ENCODE results near the gene SLX9. TPM values are rescaled to one million over a fixed set of nuclear protein-coding genes. Genes with fewer than 3 reads are reported as not detected.

The SLX9 gene
- total and polyA plus RNA-seq, 8 donors = 5.4 to 83.4 (median 19.3) TPM

DNA sequence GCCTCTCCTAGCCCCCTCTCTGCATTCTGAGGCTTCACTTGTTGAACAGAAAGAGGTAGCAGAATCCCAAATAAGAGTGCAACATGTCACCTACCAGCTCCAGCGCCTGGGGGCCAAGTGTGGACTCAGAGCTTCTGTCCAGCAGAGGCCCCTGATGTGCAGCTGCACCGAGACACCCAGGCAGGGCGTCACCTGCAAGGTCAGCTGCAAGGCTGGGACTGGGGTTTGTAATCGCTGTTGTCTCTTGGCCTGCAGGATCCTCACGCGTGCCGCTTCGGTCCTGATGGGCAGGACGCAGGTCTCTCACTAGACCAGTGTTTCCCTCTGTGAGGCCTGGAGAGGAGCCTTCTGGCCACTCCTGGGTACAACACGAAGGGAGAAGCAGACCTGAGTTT lies 4.3 kb upstream of the SLX9 start:
- intact Hi-C loops (cut with DNase I; ENCODE audit: low total_unique reads) = no loop called here
- Histone ChIP-seq H3K4me1 (peaks cover 28 to 43% (median 39%) of the 10 kb centered on the region in 4 donors), H3K27me3 (peaks cover 6 to 52% (median 36%) of the 10 kb centered on the region in 3 donors), H3K9me3 (no peaks in the 10 kb centered on the region), H3K27ac (no peak overlapping the region), H3K4me3 (no peak overlapping the region), H3K36me3 (no peaks in the 10 kb centered on the region)
- no peak for DNase-seq
- WGBS, 5 donors = 83 to 91% (median 90%) methylated on average over 9 to 10 of the region's 10 CpGs
- TF ChIP-seq POLR2AphosphoS5 (IDR thresholded peaks at IDR 0.05) (no peak), POLR2A (IDR thresholded peaks at IDR 0.05) (no peak), EP300 (IDR thresholded peaks at IDR 0.05) (no peak)
- TF ChIP-seq, protein P1, sequence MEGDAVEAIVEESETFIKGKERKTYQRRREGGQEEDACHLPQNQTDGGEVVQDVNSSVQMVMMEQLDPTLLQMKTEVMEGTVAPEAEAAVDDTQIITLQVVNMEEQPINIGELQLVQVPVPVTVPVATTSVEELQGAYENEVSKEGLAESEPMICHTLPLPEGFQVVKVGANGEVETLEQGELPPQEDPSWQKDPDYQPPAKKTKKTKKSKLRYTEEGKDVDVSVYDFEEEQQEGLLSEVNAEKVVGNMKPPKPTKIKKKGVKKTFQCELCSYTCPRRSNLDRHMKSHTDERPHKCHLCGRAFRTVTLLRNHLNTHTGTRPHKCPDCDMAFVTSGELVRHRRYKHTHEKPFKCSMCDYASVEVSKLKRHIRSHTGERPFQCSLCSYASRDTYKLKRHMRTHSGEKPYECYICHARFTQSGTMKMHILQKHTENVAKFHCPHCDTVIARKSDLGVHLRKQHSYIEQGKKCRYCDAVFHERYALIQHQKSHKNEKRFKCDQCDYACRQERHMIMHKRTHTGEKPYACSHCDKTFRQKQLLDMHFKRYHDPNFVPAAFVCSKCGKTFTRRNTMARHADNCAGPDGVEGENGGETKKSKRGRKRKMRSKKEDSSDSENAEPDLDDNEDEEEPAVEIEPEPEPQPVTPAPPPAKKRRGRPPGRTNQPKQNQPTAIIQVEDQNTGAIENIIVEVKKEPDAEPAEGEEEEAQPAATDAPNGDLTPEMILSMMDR (IDR thresholded peaks at IDR 0.05) = no peak

DNA sequence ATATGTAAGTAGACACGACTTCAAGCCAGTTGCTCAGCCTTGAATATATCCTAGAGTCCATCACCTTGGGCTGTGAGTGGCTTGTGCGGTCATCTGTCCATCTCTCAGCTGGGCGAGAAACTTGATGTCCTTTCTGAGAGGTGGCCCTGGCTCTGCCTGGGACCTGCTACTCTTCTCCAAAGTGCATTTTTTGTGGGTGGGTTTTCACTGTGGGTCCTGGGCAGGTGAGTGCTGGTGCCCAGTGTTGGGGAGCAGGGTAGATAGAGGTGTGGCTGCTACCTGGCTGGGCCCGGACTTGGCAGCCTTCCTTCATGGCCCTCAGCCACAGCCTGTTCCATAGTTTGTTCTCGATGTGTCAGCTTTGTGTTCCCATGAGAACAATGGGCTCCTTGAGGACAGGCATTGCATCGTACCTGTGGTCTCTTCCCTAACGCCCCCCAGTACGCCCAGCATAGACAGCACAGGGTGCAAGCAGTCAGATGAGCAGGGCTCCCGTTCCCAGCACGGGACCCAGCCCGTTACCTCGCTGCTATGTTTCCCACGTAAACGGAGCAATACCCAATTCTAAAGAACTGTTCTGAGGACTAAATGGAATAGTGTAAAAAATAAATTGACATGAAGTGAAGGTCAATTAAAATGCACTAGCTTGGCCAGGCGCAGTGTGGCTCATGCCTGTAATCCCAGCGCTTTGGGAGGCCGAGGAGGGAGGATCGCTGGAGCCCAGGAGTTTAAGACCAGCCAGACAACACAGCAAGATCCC lies 877 bp upstream of the SLX9 start:
- Histone ChIP-seq H3K4me3 (peak overlapping the region; percentile 95 to 100 (median 98)), H3K27ac (peak overlapping the region in 4 of 5 donors; percentile 52 to 87 (median 76)), H3K27me3 (peaks cover 0 to 17% (median 3%) of the 10 kb centered on the region in 3 donors), H3K9me3 (no peaks in the 10 kb centered on the region), H3K4me1 (peaks cover 26 to 38% (median 33%) of the 10 kb centered on the region in 4 donors), H3K36me3 (peaks cover 0 to 8% (median 6%) of the 10 kb centered on the region in 4 donors)
- intact Hi-C loops (cut with DNase I; ENCODE audit: low total_unique reads) = no loop called here
- WGBS, 5 donors = 70 to 83% (median 74%) methylated on average over 18 of the region's 18 CpGs
- peak in 1 of 2 donors; percentile 49 for DNase-seq
- TF ChIP-seq POLR2AphosphoS5 (IDR thresholded peaks at IDR 0.05) (no peak), POLR2A (IDR thresholded peaks at IDR 0.05) (no peak), EP300 (IDR thresholded peaks at IDR 0.05) (no peak)
- TF ChIP-seq, protein P1 (IDR thresholded peaks at IDR 0.05) = no peak

DNA sequence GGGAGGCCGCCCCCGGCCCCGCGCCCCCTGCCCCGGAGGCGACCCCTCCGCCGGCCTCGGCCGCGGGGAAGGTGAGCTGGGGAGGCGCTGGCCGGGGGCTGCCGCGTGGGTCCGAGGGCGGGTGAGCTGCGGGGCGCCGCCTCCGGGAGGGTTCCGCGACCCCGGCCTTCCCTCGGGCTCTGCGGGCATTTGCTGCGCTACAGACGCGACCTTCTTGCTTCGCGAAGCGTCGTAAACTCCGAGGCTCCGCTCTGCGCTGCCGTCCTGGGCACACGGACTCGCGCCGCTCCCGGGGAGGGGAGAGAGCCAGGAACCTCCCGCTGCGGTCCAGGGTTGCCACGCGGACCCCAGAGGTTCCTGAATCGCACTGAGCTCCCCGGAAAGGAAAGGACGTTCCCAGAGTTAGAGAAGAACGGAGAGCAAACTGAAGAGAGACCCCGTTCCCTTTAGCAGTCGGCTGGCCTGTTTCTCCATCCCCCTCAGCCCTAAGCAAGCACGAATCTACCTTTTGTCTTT lies 345 bp downstream of the SLX9 start:
- 0 to 1% (median 1%) methylated on average over 11 to 53 of the region's 53 CpGs for WGBS, 5 donors
- H3K36me3 ChIP-seq = peaks cover 1 to 20% (median 18%) of the 10 kb centered on the region in 4 donors
- TF ChIP-seq POLR2A (IDR thresholded peaks at IDR 0.05) (no peak), EP300 (IDR thresholded peaks at IDR 0.05) (no peak)
- H3K9me3 ChIP-seq = no peaks in the 10 kb centered on the region
- intact Hi-C loops (cut with DNase I; ENCODE audit: low total_unique reads) = no loop called here
- H3K4me3 ChIP-seq = peak overlapping the region; percentile 95 to 100 (median 98)
- H3K4me1 ChIP-seq = peaks cover 26 to 38% (median 33%) of the 10 kb centered on the region in 4 donors
- DNase-seq = no peak
- peak overlapping the region in 4 of 5 donors; percentile 52 to 87 (median 76) for H3K27ac ChIP-seq
- H3K27me3 ChIP-seq = peaks cover 0 to 5% (median 0%) of the 10 kb centered on the region in 3 donors

DNA sequence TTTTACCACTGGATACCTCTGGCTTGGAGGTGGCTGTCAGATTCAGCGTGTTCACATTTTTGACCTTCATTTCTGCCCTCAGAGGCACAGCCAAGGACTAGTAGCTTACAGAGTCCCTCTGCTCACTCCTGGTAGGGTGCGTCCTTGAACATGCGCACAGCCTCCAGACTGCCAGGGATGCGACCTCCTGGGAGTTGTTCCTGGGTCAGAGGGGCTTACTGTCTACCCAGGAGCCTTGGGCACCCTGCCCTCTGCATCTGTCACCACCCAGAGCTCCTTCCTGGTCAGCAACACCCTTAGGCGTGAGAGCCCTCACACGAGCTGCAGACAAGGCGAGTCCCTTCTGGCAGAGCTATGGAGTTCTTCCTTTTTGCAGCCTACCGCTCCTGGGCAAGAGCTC lies 1.7 kb downstream of the SLX9 start:
- H3K4me1 ChIP-seq = peaks cover 26 to 38% (median 33%) of the 10 kb centered on the region in 4 donors

More for the DNA sequence above, 1.7 kb downstream of the SLX9 start:
- WGBS, 5 donors = 79 to 84% (median 83%) methylated on average over 8 of the region's 8 CpGs
- H3K36me3 ChIP-seq = peaks cover 7 to 34% (median 29%) of the 10 kb centered on the region in 4 donors
- no peaks in the 10 kb centered on the region for H3K27me3 ChIP-seq
- H3K4me3 ChIP-seq = peak overlapping the region in 1 of 4 donors; percentile 100
- intact Hi-C loops (cut with DNase I; ENCODE audit: low total_unique reads) = no loop called here
- no peak for DNase-seq
- no peak for TF ChIP-seq POLR2A (IDR thresholded peaks at IDR 0.05)
- TF ChIP-seq EP300 (IDR thresholded peaks at IDR 0.05) = no peak
- TF ChIP-seq, protein P1 (IDR thresholded peaks at IDR 0.05) = no peak
- TF ChIP-seq POLR2AphosphoS5 (IDR thresholded peaks at IDR 0.05) = no peak
- H3K27ac ChIP-seq = no peak overlapping the region
- no peaks in the 10 kb centered on the region for H3K9me3 ChIP-seq

All from stomach (tissue), 9 donors.